Adrenal gland (tissue), 5 donors: ENCODE data around the gene HAUS3.

Experiments used
- POLR2A ChIP-seq, 2 donors: fragments of 450-650 bp; IDR thresholded peaks; one replicate each; pipeline ENCODE4 v1.6.1; 2017; ENCODE audit warnings: antibody characterized with exemption in 2 of 2, mild to moderate bottlenecking in 2 of 2, moderate library complexity in 1 of 2
- TF ChIP-seq, protein P1 (sequence below), 6 experiments: fragments of 450-650 bp in 4 of 6; fragments of 200-600 bp in 2 of 6; sonication (generic) in 1 of 6; IDR thresholded peaks; 1 replicate in 5 of 6; 2 replicates in 1 of 6; pipeline versions ENCODE4 v1.5.1 to v1.8.0; 2016 to 2021; ENCODE audit warnings: antibody characterized with exemption in 6 of 6, mild to moderate bottlenecking in 2 of 6, moderate library complexity in 1 of 6
- donor health status: DM: no; HTN: no; CAD: no.

- TF ChIP-seq, protein P1, sequence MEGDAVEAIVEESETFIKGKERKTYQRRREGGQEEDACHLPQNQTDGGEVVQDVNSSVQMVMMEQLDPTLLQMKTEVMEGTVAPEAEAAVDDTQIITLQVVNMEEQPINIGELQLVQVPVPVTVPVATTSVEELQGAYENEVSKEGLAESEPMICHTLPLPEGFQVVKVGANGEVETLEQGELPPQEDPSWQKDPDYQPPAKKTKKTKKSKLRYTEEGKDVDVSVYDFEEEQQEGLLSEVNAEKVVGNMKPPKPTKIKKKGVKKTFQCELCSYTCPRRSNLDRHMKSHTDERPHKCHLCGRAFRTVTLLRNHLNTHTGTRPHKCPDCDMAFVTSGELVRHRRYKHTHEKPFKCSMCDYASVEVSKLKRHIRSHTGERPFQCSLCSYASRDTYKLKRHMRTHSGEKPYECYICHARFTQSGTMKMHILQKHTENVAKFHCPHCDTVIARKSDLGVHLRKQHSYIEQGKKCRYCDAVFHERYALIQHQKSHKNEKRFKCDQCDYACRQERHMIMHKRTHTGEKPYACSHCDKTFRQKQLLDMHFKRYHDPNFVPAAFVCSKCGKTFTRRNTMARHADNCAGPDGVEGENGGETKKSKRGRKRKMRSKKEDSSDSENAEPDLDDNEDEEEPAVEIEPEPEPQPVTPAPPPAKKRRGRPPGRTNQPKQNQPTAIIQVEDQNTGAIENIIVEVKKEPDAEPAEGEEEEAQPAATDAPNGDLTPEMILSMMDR (IDR thresholded peaks at IDR 0.05): no peak
- TF ChIP-seq POLR2A (IDR thresholded peaks at IDR 0.05): no peak
Measured at GRCh38 chr4:2286904-2287593, 45.1 kb upstream of the HAUS3 start.
